Neural cell (in vitro differentiated cells): Measurements from ENCODE around the gene CRAMP1. TPM values are rescaled to one million over a fixed set of nuclear protein-coding genes. Genes with fewer than 3 reads are reported as not detected.

Experiments
- H2AFZ ChIP-seq: fragments of 200-600, 300-800 bp; sonication (generic), shearing (Covaris generic); 2 replicates; pipeline ENCODE4 v1.6.0; 2014; ENCODE audit warnings: low read depth, mild to moderate bottlenecking, antibody characterized with exemption, low read length, moderate library complexity
- H3F3A ChIP-seq: fragments of 200-600 bp; shearing (Covaris generic); 2 replicates; pipeline ENCODE4 v1.6.1; 2016; ENCODE audit warnings: mild to moderate bottlenecking, moderate library complexity, mixed read lengths, antibody characterized with exemption, low read length; ENCODE audit not compliant: insufficient read depth, poor library complexity, severe bottlenecking
- H3K27ac ChIP-seq: fragments of 200-600, 300-800 bp; sonication (generic), shearing (Covaris generic); 2 replicates; pipeline ENCODE4 v1.5.1; 2014; ENCODE audit warnings: mild to moderate bottlenecking, low read length, moderate library complexity
- H3K27me3 ChIP-seq: fragments of 300-800, 200-600 bp; sonication (generic), shearing (Covaris generic); 2 replicates; pipeline ENCODE4 v1.6.0; 2014; ENCODE audit warnings: mild to moderate bottlenecking, low read depth, low read length, moderate library complexity; ENCODE audit not compliant: insufficient read depth
- H3K36me3 ChIP-seq: fragments of 300-800, 200-600 bp; sonication (generic), shearing (Covaris generic); 2 replicates; pipeline ENCODE4 v1.5.1; 2014; ENCODE audit warnings: mild to moderate bottlenecking, antibody characterized with exemption, low read length, moderate library complexity; ENCODE audit not compliant: insufficient read depth
- H3K4me2 ChIP-seq: fragments of 300-800, 200-600 bp; sonication (generic), shearing (Covaris generic); 2 replicates; pipeline ENCODE4 v1.6.0; 2014; ENCODE audit warnings: mild to moderate bottlenecking, low read length
- H3K4me3 ChIP-seq: fragments of 300-800, 200-600 bp; sonication (generic), shearing (Covaris generic); 2 replicates; pipeline ENCODE4 v1.5.1; 2014; ENCODE audit warnings: mild to moderate bottlenecking, low read length, moderate library complexity
- H3K79me2 ChIP-seq: fragments of 200-600 bp; shearing (Covaris generic); replicated peaks from 2 replicates; pipeline ENCODE4 v1.6.0; 2014; ENCODE audit warnings: mild to moderate bottlenecking, low read length, moderate library complexity; ENCODE audit not compliant: insufficient read depth
- H3K9ac ChIP-seq: fragments of 300-800, 200-600 bp; sonication (generic), shearing (Covaris generic); 2 replicates; pipeline ENCODE4 v1.6.1; 2016; ENCODE audit warnings: mild to moderate bottlenecking, low read length, mixed read lengths
- H3K9me2 ChIP-seq: fragments of 200-600 bp; shearing (Covaris generic); 2 replicates; pipeline ENCODE4 v1.6.1; 2016; ENCODE audit warnings: mild to moderate bottlenecking, low read length, mixed read lengths; ENCODE audit not compliant: insufficient read depth
- H3K9me3 ChIP-seq: fragments of 200-600, 300-800 bp; sonication (generic), shearing (Covaris generic); 2 replicates; pipeline ENCODE4 v1.6.1; 2016; ENCODE audit warnings: mild to moderate bottlenecking, mixed run types, low read length, moderate library complexity, mixed read lengths
- H4K20me1 ChIP-seq: fragments of 200-600 bp; shearing (Covaris generic); 2 replicates; pipeline ENCODE4 v1.6.1; 2016; ENCODE audit warnings: mild to moderate bottlenecking, mixed run types; ENCODE audit not compliant: insufficient read depth
- CTCF ChIP-seq: fragments of 450-650 bp; IDR thresholded peaks from 2 replicates; pipeline ENCODE4 v1.5.1; 2014; ENCODE audit warnings: antibody characterized with exemption, mild to moderate bottlenecking, moderate library complexity; ENCODE audit not compliant: poor library complexity, severe bottlenecking
- EP300 ChIP-seq: fragments of 450-650 bp; conservative IDR thresholded peaks from 2 replicates; pipeline ENCODE4 v1.6.1; 2014; ENCODE audit warnings: antibody characterized with exemption, mild to moderate bottlenecking, moderate library complexity; ENCODE audit not compliant: poor library complexity, severe bottlenecking
- EZH2 ChIP-seq: fragments of 200-600, 300-800 bp; shearing (Covaris generic), sonication (generic); IDR thresholded peaks from 2 replicates; pipeline ENCODE4 v1.6.1; 2014; ENCODE audit warnings: antibody characterized with exemption, low read length, borderline replicate concordance, mild to moderate bottlenecking; ENCODE audit not compliant: insufficient read depth, poor library complexity, severe bottlenecking
- MXI1 ChIP-seq: fragments of 450-650 bp; conservative IDR thresholded peaks from 2 replicates; pipeline ENCODE4 v1.6.1; 2014; ENCODE audit warnings: antibody characterized with exemption, mild to moderate bottlenecking; ENCODE audit not compliant: poor library complexity, severe bottlenecking
- POLR2AphosphoS5 ChIP-seq: IDR thresholded peaks from 2 replicates; pipeline ENCODE4 v1.6.1; 2012
- RAD21 ChIP-seq: fragments of 450-650 bp; conservative IDR thresholded peaks from 2 replicates; pipeline ENCODE4 v1.6.1; 2014; ENCODE audit warnings: antibody characterized with exemption, mild to moderate bottlenecking, moderate library complexity
- REST ChIP-seq: IDR thresholded peaks from 2 replicates; pipeline ENCODE4 v1.6.1; 2012; ENCODE audit warnings: borderline replicate concordance
- SMC3 ChIP-seq: fragments of 450-650 bp; conservative IDR thresholded peaks from 2 replicates; pipeline ENCODE4 v1.6.1; 2014; ENCODE audit warnings: antibody characterized with exemption, mild to moderate bottlenecking, moderate library complexity; ENCODE audit not compliant: poor library complexity
- TAF1 ChIP-seq: IDR thresholded peaks from 2 replicates; pipeline ENCODE4 v1.6.1; 2012; ENCODE audit warnings: low read depth
- polyA plus RNA-seq: library from polyadenylated mRNA; depleted of rRNA; stranded (reverse); fragments of >200 nt; gene quantifications from 2 replicates; pipeline ENCODE4 v1.2.3, GENCODE V29; 2014

CRAMP1 gene
- polyA plus RNA-seq, 1 donor from 2014 or later, result 11.1 TPM

- no peak overlapping the region for H3K27ac ChIP-seq
- H3K4me3 ChIP-seq, result no peak overlapping the region
Measured at GRCh38 chr16:1713331-1713730, 101.2 kb downstream of the CRAMP1 start.

GRCh38 chr16:1713933-1714332, 101.8 kb downstream of the CRAMP1 start:
- Histone ChIP-seq H3K4me3 (no peak overlapping the region), H4K20me1 (no peaks in the 10 kb centered on the region), H3F3A (no peaks in the 10 kb centered on the region), H3K27me3 (no peaks in the 10 kb centered on the region), H3K27ac (no peak overlapping the region), H3K9ac (no peak overlapping the region), H3K36me3 (no peaks in the 10 kb centered on the region), H3K9me3 (no peaks in the 10 kb centered on the region), H3K4me2 (no peak overlapping the region), H2AFZ (no peak overlapping the region), H3K9me2 (no peaks in the 10 kb centered on the region), H3K79me2 (peaks cover 54% of the 10 kb centered on the region)
- no peak for TF ChIP-seq CTCF
- no peak for TF ChIP-seq POLR2AphosphoS5
- no peak for TF ChIP-seq SMC3
- no peak for TF ChIP-seq EP300
- TF ChIP-seq TAF1, result no peak
- TF ChIP-seq REST, result no peak
- no peak for TF ChIP-seq EZH2
- no peak for TF ChIP-seq MXI1
- no peak for TF ChIP-seq RAD21

More at GRCh38 chr16:1713331-1713730, 101.2 kb downstream of the CRAMP1 start:
- TF ChIP-seq RAD21 (no peak), TAF1 (no peak), EP300 (no peak), CTCF (no peak), SMC3 (no peak), EZH2 (no peak)
- no peaks in the 10 kb centered on the region for H3K27me3 ChIP-seq
- no peaks in the 10 kb centered on the region for H3F3A ChIP-seq
- peaks cover 60% of the 10 kb centered on the region for H3K79me2 ChIP-seq
- H2AFZ ChIP-seq, result no peak overlapping the region
- H3K9me3 ChIP-seq, result no peaks in the 10 kb centered on the region
- H4K20me1 ChIP-seq, result no peaks in the 10 kb centered on the region
- no peaks in the 10 kb centered on the region for H3K36me3 ChIP-seq
- H3K4me2 ChIP-seq, result no peak overlapping the region
- H3K9ac ChIP-seq, result no peak overlapping the region
- no peaks in the 10 kb centered on the region for H3K9me2 ChIP-seq
